Esophagus muscularis mucosa (tissue), 4 donors: ENCODE results near the gene LMNA. TPM values are rescaled to one million over a fixed set of nuclear protein-coding genes. Genes with fewer than 3 reads are reported as not detected.

Source experiments
- DNase-seq: peaks from one replicate; pipeline ENCODE4 v3.0.0-alpha.2; 2017; ENCODE audit errors: extremely low spot score
- H3K27ac ChIP-seq, 4 donors: fragments of 200-600 bp; sonication (generic); replicated peaks in 1 of 4; 1 replicate in 3 of 4; 2 replicates in 1 of 4; pipeline ENCODE4 v1.5.1; 2016 to 2019; ENCODE audit warnings: mild to moderate bottlenecking in 1 of 4
- H3K27me3 ChIP-seq, 4 donors: fragments of 200-600 bp; sonication (generic); one replicate each; pipeline versions ENCODE4 v1.5.1 to v1.6.0; 2016 to 2019
- H3K36me3 ChIP-seq, 4 donors: fragments of 200-600 bp; sonication (generic); one replicate each; pipeline ENCODE4 v1.5.1; 2016 to 2019
- H3K4me1 ChIP-seq, 4 donors: fragments of 200-600 bp; sonication (generic); one replicate each; pipeline ENCODE4 v1.5.1; 2016 to 2019
- H3K4me3 ChIP-seq, 4 donors: fragments of 200-600 bp; sonication (generic); 1 replicate in 2 of 4; 2 replicates in 2 of 4; pipeline ENCODE4 v1.5.1; 2016 to 2019; ENCODE audit warnings: mild to moderate bottlenecking in 4 of 4, moderate library complexity in 1 of 4
- H3K9me3 ChIP-seq, 4 donors: fragments of 200-600 bp; sonication (generic); 1 replicate in 3 of 4; 2 replicates in 1 of 4; pipeline ENCODE4 v1.5.1; 2016 to 2019
- CTCF ChIP-seq, 3 experiments: fragments of 200-600 bp in 2 of 3; fragments of 450-650 bp in 1 of 3; sonication (generic) in 2 of 3; IDR thresholded peaks; one replicate each; pipeline ENCODE4 v1.5.1; 2017 to 2019; ENCODE audit warnings: antibody characterized with exemption in 3 of 3, mild to moderate bottlenecking in 2 of 3, moderate library complexity in 1 of 3
- EP300 ChIP-seq: sonication (generic); formaldehyde crosslinking; IDR thresholded peaks from one replicate; pipeline ENCODE4 v1.6.1; 2017; ENCODE audit warnings: antibody characterized with exemption
- POLR2A ChIP-seq: fragments of 450-650 bp; IDR thresholded peaks from one replicate; pipeline ENCODE4 v1.6.1; 2017; ENCODE audit warnings: antibody characterized with exemption, moderate library complexity, mild to moderate bottlenecking, low read depth
- POLR2AphosphoS5 ChIP-seq, 2 donors: sonication (generic); formaldehyde crosslinking; IDR thresholded peaks; one replicate each; pipeline ENCODE4 v1.6.1; 2017; ENCODE audit warnings: antibody characterized with exemption in 2 of 2
- WGBS: methylation state at CpG from one replicate; pipeline ENCODE4 v1.1.5; 2018; 5-methylcytosine and 5-hydroxymethylcytosine counted together
- intact Hi-C: fragments of 100-400 bp; cut with DNase I; formaldehyde crosslinking; loops from one replicate; pipeline ENCODE4 v1.15.1; 2023
- total RNA-seq, 4 donors: library from RNA; depleted of rRNA; stranded (reverse); fragments of >200 nt; gene quantifications; one replicate each; pipeline versions ENCODE4 v1.1.0 to v1.2.1, GENCODE V29; 2016

The LMNA gene
- total RNA-seq, 4 donors from 2014 or later = 311 to 589 (median 380) TPM

GRCh38 chr1:156155756-156156510, 41.4 kb downstream of the LMNA start:
- intact Hi-C loops = no loop called here
- Histone ChIP-seq H3K36me3 (no peaks in the 10 kb centered on the region), H3K27ac (no peak overlapping the region), H3K9me3 (no peaks in the 10 kb centered on the region), H3K27me3 (peaks cover 0 to 22% (median 0%) of the 10 kb centered on the region in 4 donors), H3K4me3 (no peak overlapping the region), H3K4me1 (peaks cover 8 to 12% (median 8%) of the 10 kb centered on the region in 4 donors)
- DNase-seq = no peak
- TF ChIP-seq POLR2A (no peak), EP300 (no peak), CTCF (IDR thresholded peaks at IDR 0.05) (no peak), POLR2AphosphoS5 (IDR thresholded peaks at IDR 0.05) (no peak)
- WGBS = 66% methylated on average over 11 of the region's 12 CpGs

GRCh38 chr1:156157506-156157905, 43.0 kb downstream of the LMNA start:
- Histone ChIP-seq H3K9me3 (no peaks in the 10 kb centered on the region), H3K27ac (no peak overlapping the region), H3K36me3 (no peaks in the 10 kb centered on the region), H3K4me1 (peaks cover 20 to 24% (median 22%) of the 10 kb centered on the region in 4 donors), H3K4me3 (no peak overlapping the region), H3K27me3 (peaks cover 0 to 6% (median 0%) of the 10 kb centered on the region in 4 donors)
- TF ChIP-seq POLR2AphosphoS5 (IDR thresholded peaks at IDR 0.05) = no peak
- no peak for TF ChIP-seq POLR2A
- TF ChIP-seq CTCF (IDR thresholded peaks at IDR 0.05) = no peak
- TF ChIP-seq EP300 = no peak
- WGBS = 92% methylated on average over 3 of the region's 3 CpGs
- intact Hi-C loops = no loop called here
- no peak for DNase-seq

- intact Hi-C loops = no loop called here
- no peaks in the 10 kb centered on the region for H3K9me3 ChIP-seq
- no peak for TF ChIP-seq CTCF (IDR thresholded peaks at IDR 0.05)
- TF ChIP-seq EP300 = no peak
- TF ChIP-seq POLR2AphosphoS5 (IDR thresholded peaks at IDR 0.05) = no peak
- no peak for TF ChIP-seq POLR2A
- H3K4me3 ChIP-seq = no peak overlapping the region
- peaks cover 0 to 2% (median 0%) of the 10 kb centered on the region in 4 donors for H3K27me3 ChIP-seq
- H3K27ac ChIP-seq = no peak overlapping the region
- WGBS = 90% methylated on average over 5 of the region's 5 CpGs
- peaks cover 20 to 25% (median 24%) of the 10 kb centered on the region in 4 donors for H3K4me1 ChIP-seq
- no peaks in the 10 kb centered on the region for H3K36me3 ChIP-seq
- DNase-seq = no peak
Measured at GRCh38 chr1:156157966-156158365, 43.5 kb downstream of the LMNA start.

GRCh38 chr1:156160000-156160742, 45.7 kb downstream of the LMNA start:
- DNase-seq = no peak
- Histone ChIP-seq H3K4me3 (peak overlapping the region; percentile 61 to 68 (median 62)), H3K27ac (peak overlapping the region; percentile 68 to 79 (median 74)), H3K36me3 (no peaks in the 10 kb centered on the region), H3K27me3 (no peaks in the 10 kb centered on the region), H3K9me3 (no peaks in the 10 kb centered on the region), H3K4me1 (peaks cover 20 to 28% (median 24%) of the 10 kb centered on the region in 4 donors)
- intact Hi-C loops = no loop called here
- WGBS = 62% methylated on average over 12 of the region's 13 CpGs
- TF ChIP-seq POLR2AphosphoS5 (IDR thresholded peaks at IDR 0.05) = no peak
- no peak for TF ChIP-seq EP300
- TF ChIP-seq POLR2A = no peak
- no peak for TF ChIP-seq CTCF (IDR thresholded peaks at IDR 0.05)
